Germinal center (tissue), 1 donor: ENCODE data around the gene EZR.

ENCODE experiments used
- DNase-seq: peaks from one replicate; pipeline ENCODE4 v3.0.0; 2012; ENCODE audit warnings: mixed read lengths, low spot score

The EZR gene

DNA sequence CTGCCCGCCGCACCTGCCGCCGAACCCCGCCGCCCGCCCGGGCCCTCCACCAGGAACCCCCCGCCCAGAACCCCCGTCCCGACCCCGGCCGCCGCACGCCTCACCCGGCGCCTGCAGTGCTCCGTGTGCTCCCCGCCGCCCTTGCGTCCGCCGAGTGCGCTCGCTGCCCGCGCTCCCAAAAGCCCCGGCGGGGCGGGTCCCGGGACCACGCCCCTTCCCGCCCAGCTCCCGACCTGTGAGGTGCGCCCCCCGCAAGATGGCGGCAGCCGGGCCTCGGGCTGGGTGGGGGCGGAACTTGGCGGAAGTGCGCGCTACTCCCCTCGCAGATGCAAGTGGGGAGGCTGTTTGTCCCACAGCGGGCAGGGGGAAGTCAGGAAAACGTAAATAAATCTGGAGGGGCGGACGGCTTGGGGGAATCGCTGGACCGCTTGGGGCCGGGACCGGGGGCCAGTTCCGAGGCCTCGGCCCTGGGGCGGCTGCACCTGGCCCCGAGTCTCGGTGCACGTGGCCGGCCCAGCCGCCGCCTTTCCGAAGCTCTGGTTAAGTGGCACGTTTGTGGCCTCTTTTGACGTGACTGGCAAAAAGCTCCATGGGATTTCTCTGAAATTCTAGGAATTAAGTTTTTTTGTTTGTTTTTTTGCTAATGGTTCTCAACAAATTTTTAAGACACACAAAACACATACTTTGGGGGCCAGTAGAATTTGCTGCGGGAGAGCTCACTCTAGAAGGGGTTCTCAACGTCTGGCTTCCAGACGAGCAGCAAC, at the start of gene EZR:
EZR (minus strand) TSS at position 156 of the 764 bp plus-strand sequence. CDS start 1,275 bp downstream, outside the sequence.
- DNase-seq = peak; percentile 92

DNA sequence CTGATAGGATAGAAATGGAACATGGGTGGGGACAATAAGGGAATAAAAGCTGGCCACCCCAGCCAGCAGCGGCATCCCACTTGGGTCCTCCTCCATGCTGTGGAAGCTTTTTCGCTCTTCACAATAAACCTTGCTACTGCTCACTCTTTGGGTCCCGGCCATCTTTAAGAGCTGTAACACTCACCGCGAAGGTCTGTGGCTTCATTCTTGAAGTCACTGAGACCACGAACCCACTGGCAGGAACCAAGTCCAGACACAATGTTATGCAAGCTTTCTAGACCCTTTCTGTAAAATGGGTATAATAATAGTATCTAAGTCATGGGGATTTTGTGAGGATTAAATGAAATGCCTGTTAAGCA, 48.9 kb upstream of the EZR start:
- DNase-seq = no peak

DNA sequence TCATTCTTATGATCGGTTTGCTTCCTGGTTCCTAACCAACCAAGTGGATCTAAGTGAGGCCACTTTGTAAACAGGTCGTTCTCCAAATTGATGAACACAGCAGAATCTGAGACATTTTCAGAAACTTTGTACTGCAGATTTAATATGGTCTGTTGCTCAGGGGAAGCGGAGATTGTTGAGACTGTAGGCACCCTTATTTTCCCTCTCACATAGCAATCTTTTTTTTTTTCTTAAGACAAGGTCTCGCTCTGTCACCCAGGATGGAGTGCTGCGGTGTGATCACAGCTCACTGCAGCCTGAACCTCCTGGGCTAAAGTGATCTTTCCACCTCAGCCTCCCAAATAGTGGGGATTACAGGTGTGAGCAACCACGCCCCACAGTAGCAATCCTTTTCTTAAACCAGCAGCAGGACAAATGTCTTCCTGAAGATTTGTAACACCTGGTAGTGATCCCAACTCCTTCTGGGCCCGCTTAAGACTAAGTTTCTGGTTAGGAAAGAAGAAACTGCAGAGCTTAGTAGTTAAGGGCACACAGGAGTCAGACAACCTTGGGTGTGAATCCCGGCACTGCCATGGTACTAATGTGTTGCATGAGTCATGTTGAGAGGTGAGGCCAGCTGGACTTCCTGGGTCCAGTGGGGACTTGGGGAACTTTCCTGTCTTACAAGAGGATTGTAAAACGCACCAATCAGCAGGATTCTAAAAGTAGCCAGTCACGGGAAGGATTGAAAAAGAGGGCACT, 48.4 kb upstream of the EZR start:
- peak; percentile 64 for DNase-seq

DNA sequence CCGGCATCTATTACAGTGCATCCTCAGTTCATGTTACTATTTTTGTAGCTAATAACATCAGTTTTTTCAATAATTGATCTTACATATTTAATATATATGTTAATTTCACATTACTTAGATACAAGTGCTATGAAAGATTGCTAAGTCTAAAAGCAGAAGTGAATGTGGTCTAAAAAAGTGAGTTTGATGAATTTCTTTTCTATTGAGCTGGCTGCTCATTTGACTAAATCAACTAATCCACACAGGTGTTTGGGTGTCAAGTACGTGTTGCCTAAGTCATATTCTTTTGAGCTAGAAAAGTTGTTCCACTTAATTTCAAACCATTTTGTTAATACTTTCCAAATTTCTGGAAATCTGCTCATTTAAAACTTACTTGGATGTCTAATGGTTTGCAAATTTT, 46.6 kb upstream of the EZR start:
- DNase-seq = peak; percentile 55

DNA sequence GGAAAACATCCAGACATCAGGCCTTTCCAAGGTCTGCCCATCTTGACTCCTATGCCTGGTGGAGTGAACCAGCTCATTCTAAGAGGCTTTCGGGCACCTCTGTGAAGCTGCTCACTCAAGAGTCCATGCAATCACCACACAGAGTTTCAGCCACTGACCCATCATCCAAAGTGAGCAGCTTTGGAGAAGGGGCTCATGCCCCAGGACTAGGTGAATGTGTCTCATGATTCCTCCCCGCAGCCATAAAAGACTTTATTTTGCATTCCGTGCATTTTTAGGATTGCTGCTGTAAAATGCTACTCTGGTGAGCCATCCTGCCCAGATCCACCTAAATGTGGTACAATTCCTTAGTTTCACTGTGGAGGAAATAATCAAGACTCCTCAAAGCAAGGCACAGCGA, 44.5 kb upstream of the EZR start:
- no peak for DNase-seq

DNA sequence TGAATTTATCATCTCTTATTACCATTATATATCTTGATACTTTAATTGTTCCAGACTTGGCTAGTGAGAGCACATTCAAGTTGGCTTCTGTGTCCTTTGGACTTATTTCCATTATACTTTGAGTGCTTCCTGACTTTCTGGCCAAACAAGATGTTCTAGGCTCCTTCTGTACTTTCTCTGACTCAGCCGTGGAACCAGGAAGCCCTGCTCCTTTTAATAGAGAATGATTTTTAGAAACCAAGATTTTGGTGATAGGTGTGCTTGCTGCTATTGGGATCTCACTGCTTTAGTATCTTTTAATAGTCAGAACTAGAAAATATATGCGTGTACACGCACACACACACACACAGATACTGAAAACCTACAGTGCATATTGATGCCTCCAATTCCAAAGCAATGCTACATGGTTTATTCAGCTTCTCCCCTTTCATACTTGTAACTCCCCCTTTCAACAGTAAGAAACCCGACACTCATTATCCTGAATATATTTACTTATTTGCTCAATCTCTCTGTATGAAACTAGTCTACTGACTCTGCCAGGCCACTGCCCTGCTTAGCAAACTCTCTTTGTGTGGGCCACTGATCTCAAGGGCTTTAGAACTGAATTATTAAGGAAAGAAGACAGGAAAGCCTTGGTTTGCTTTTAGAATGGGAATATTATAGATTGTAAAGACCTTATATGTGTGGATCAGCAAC, 42.7 kb upstream of the EZR start:
- no peak for DNase-seq

DNA sequence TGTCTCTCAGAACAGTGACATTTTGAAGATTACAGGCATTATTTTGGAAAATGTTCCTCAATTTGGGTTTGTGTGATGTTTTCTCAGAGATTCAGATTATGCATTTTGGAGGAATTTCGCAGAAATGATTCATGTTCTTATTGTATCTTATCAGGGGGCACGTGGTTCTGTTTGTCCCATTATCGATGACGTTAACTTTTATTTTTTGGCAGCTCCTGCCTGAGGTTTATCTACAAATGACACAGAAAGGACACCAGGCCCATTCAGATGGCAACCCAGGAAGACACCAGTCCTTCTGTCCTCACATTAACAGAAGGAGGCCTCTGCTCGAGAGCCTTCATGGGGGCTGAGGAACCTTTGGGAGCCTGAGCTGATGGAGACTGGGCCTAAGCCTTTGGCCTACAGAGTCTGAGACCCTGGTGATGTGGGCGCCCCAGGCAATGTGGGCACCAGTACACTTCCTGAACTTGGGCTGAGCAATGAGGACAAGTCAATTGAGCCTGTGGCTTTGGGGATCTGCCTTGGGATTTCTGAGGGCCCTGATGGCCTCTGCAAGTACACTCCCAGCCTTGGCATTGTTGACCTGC, 41.2 kb upstream of the EZR start:
- no peak for DNase-seq

DNA sequence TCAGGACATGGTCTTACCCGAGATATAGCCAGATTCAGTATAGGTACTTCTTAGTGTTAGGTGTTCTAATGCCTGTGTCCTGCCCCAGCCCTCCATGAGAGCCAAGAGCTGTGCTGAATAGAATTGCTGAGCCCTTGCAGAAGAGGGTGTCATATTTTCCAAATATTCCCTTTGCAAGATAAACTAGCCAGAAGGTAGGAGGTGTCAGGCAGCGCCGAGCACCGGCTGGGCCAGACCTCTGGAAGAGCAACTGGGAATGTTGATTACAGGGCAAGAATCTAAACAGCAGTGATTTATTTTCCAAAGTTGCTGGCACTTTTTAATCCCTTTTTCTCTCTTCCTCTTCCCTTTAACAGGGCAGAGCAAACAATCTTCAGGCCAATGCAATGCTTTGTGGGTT, 37.1 kb upstream of the EZR start:
- DNase-seq = no peak

DNA sequence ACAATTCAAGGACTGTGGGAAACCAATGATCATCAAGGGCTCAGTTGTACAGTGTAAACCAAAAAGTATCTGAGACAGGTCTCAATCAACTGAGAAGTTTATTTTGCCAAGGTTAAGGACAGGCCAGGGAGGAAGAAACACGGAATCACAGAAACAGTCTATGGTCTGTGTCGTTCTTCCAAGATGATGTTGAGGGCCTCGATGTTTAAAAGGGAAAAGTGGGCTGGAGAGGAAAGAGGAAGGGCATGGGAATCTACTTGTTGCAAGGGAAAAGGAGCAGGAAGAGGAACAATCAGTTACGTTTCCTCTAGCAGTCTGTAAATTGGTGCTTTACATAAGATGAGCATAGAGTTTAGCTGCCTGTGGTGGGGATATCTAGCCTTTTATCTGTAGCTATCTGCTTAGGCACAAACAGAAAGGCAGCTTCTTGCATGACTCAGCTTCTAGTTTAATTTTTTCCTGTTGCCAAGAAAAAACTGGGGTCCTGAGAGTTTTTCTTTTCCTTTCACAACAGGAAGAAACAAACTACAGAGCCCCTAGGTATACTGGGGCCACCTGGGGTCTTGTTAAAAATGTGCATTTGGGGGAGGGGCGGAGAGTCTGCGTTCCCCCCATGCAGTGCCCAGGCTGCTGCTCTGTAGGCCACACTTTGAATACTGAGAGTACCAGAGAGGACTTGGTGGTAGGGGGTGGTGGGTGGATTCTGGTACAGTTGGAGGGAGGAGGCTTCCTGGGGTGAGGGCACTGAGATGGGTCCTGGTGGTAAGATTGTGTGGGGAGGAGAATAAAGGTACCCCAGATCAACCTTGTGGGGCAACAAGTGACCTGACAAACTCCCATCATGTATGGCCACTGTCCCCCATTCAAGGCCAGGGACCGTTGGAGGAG, 35.3 kb upstream of the EZR start:
- DNase-seq = no peak

DNA sequence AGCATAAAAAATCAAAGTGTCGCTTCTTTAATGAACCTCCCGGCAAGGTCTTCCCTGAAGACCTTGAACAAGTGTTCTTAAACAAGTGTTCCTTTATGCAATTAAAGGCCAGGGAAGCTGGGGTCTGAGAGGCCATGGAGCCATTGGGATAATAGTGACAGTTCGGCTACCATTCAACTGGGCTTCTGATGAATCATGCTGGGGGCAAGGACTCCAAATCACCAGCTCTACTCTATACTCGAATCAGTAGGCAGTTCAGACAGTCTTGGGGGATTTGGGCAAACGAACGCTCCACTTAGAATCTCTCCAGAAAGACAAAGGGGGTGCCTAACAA, 34.7 kb upstream of the EZR start:
- DNase-seq = no peak

DNA sequence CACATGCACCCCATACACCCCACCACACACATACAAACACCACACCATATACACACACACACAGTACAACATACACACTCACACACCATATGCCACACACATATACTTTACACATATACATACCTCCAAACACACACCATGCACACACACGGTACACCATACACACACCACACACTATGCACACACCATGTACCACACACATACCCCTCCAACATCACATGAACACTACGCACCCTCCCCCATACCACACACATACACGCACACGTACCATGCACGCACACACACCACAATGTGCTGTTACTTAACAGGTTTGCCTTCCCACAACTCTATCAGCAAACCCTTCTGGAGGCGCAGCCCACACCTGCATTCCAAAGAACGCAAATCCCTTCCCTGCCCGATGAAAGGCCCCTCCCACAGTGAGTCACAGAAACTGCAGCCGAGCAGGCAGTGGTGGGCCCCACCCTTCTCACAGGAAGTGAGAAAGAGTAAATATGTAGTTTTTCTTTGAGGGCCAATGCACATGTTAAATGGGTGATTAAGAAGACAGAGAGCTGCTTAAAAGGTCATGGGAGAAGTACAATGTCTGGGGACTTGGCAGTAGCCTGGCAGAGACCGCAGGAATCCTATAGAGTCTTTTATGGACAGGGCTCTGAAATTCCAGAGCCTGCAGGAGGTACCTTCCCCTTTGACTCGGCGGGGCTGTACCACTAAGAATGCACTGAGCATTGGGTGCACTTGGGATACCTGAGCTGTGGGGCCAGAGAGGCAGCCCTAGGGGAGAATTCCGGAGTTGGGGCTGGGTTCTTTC, 34.1 kb upstream of the EZR start:
- DNase-seq = peak; percentile 74

DNA sequence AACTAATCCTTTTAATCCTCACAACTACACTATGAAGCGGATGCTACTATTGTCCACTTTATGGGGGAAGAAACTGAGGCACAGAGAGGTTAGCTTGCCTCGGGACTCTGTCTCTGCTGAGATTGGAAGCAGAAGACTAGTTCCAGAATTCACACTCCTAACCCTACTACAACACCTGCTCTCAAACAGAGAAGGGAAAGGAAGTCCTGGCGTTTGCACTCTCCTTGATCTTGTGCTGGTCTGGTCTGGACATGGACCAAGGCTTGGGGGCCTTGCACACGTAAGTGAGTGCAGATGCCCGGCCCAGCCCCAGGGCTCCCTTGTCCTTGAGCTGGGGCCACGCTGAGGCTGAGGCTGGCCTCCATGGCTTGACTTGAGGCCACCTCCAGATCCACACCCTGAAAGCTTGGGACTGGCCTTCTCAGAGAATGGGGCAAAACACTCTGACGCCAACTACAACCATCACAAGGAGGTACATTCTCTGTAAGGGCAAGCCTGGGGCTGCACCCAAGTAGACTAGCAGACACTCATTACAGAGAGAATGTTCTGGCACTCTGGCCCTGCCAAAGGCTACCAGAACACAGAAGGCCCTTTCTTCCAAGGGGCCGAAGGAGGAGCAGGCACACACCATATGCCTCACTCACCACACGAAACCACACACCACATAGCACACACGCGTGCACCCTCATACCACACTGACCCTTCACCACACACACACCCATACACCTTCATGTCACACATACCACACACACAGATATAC, 33.3 kb upstream of the EZR start:
- DNase-seq = no peak

DNA sequence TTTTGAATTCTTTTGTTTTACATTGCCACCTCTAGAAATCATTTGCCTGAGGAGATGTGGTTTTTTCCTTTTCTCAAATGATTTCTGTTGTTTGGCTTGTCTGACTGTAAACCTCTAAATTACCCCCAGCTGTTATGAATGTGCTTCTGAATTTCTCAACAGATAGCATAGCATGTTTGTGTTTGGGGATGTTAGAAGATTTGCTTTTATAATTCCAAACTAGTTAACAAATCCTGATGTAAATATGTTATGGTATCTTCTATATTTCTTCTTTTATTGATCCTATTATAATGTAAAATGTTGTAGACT, 31.6 kb upstream of the EZR start:
- no peak for DNase-seq

DNA sequence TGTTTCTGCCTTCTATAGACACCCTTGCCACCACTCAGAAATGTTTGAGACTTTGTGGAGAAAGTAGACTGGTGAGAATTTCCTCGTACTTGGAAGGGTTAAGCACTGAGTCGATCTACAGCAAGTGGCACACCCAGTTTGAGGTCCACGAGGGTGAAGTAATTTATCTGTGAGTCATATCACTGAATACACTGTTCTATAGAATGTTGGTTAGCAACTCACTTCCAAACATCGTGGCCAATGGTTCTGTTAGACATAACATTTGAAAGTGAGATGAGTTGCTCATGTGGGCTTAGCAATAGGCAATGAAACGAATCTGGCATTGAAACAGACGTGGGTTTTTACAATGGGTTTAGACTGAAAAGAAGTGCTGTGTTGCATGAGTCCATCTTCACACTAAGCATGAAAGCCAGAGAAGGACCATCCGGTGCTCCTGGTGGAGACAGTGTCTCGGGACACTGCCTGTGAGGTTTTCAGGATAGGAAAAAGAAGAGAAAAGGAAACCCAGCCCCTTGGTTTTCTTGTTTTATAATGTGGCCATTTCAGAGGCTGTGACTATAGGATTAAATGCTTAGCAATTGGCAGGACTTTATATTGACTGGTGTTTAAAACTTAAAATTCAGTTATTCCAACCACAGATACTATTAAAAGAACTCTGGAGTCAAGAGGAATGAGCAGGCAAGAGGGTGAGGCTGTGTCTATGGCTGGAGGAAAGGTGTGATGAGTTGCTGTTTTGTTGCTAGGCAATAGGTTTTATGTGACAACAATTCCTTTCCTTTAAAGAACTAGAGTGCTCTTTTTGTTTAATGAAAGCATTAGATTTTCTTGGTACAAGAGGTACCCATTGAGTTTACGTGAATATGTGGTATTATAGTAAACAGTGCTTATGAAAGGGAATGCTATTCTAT, 31.0 kb upstream of the EZR start:
- DNase-seq = no peak

DNA sequence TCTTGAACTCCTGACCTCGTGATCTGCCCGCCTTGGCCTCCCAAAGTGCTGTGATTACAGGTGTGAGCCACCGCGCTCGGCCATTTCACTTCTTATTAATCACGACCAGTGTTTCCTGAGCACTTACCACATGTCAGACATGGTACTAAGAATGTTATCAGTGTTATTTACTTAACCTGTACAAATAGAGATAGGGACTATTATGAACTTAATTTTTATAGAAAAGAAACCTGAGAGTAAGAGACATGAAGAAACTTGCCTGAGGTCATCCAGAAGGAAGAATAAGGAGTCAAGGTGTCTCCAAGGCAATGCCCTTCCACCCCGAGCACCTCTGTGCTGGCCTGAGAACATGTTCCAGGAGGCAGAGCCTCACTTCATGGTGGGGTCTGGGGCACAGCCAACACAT, 29.3 kb upstream of the EZR start:
- no peak for DNase-seq

DNA sequence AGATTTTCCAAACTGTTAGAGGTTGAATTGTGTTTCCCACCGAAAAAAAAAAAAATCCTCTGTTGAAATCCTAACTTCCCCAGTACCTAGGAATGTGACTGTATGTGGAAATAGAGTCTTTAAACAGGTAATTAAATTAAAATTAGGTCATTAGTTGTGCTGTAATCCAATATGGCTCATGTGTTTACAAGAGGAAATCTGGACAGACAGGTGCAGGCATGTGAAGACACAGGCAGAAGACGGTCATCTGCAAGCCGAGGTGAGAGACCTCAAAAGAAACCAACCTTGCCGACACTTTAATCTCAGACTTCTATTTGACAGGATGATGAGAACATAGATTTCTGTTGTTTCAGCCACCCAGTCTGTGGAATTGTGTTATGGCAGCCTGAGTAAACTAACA, 28.6 kb upstream of the EZR start:
- no peak for DNase-seq

DNA sequence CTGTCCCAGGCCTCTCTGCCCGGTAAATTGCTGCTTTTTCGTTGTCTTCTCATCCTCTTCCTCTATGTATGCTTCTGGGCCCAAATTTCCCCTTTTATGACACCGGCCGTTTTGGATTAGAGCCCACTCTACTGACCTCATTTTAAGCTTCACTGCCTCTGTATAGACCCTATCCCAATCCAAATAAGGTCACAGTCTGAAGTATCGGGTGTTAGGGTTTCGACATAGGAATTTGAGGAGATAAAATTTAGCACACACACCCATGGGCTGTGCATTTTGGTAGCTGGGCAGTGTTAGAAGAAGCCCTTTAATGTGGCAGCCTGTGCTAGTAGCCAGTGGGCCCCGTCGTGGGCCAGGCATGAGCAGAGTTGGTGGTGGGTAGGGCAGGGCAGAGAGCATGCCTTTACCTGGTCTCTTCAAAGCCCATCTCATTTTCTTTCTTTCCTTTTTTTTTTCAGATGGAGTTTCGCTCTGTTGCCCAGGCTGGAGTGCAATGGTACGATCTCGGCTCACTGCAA, 27.9 kb upstream of the EZR start:
- DNase-seq = no peak

DNA sequence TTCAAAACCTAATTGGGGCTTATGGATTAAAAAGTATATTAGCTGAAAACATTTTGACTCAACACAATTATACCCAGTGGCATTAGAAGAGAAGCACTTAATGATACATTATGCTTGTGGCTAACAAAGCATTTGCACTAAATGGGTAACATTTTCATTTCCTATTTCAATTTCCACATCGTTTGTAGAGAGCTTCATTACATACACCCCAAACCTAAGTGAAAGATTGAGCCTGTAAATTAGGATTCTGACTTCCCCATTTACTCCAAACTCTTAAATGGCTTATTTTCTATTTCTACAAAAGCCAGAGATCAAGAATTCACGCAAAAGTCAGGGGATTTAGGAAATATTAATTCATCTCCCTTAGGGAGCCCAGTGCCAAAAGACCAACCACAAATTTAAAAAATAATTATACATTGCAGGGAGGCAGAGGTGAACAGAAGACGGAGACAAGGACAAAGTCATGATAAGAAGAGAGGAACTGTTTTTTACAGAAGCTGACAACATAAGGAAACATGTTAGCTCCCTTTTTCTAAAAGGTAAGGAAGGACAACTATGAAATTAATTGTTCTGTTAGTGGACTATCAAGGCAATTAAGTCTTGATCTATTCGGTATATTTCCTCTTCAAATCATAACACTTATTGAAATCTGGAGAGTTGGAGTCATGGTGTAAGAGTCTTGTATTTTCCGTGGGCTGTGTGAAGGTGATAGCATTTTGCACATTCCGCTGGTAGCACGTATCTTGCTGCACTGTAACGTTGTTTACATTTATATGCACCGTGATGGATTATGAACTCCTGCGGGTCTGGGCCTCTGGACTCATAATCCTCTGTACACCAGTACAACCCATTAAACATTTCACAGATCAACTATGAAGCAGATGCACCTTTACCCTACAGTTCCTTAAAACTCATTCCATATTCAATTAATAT, 24.8 kb upstream of the EZR start:
- DNase-seq = no peak
